ENCODE measurements around the gene KIF1A.

The KIF1A gene

DNA sequence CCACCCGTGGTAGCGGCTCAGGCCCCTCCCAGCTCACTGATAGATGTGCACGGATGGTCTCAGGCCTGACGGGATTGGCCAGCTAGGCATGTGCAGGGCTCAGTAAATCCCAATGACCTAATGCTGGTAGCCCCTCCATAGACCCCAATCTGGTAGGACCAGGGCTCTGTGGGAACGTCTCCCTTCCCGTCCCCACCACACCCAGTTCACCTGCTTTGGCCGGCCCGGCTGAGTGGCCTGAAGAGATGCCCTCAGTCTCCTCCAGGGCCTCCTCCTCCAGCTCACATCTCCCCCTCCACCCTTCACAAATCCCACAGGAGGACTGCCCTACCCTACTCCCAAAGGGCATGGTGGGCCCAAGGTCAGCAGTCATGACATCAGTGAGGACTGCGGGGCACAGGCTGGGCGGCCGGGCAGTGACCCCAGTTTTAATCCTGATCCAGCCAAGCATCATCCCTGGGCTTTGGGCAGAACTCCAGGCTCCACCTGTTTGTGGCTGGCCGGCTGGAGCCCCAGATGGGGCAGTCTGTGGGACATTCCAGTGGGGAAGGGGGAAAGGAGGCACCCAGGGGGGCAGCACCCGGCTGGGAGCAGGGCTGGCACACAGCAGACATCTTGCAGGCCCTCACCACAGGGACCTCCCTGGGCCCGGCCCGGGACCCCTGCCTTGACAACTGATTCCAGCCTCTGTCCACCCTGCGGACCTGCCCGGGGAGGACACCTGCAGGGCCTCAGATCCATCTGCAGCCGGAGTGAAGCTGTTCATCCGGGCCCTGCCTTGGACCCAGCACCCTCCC lies 2.3 kb downstream of the KIF1A start:
- no peak for DNase-seq

DNA sequence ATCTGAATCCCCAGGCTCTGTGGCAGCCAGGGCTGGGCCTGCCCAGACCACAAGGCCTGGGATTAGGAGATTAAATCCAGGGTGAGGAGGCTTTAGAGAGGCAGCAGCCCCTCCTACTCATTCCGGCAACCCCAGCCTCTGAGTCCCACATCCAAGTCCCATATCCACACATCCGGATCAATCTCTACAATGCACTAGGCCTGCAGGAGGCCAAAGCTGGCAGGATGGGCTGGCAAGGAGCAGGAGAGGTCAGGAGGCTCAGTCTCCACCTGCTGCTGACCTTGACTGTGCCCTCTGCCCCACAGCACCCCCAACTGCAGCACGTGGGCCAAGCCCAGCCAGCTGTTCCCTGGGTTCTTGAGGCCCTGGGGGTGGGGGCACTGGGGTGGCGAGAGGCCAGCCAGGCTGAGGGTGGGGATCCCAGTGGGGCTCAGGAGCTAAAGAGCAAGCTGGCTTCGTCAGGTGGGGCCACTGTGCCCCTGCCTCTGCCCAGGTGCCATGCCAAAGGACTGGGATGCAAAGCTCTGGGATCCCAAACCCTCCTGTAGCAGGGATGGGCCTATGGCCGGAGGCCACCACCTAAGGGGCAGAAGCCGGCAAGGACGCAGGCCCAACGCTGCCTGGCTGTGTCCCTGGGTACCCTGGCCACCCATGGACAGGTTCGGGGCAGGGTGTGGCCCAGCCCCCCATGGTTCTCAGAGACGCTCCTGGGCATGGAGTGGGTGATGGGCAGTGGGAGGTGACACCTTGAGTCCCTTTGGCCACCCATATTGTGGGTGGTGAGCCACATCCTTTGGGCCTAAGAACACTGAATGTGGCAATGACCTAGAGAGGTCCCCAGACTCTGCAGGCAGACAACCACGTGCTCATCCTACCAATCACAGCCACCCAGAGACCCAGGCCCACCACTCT lies 3.2 kb downstream of the KIF1A start:
- DNase-seq, result no peak

DNA sequence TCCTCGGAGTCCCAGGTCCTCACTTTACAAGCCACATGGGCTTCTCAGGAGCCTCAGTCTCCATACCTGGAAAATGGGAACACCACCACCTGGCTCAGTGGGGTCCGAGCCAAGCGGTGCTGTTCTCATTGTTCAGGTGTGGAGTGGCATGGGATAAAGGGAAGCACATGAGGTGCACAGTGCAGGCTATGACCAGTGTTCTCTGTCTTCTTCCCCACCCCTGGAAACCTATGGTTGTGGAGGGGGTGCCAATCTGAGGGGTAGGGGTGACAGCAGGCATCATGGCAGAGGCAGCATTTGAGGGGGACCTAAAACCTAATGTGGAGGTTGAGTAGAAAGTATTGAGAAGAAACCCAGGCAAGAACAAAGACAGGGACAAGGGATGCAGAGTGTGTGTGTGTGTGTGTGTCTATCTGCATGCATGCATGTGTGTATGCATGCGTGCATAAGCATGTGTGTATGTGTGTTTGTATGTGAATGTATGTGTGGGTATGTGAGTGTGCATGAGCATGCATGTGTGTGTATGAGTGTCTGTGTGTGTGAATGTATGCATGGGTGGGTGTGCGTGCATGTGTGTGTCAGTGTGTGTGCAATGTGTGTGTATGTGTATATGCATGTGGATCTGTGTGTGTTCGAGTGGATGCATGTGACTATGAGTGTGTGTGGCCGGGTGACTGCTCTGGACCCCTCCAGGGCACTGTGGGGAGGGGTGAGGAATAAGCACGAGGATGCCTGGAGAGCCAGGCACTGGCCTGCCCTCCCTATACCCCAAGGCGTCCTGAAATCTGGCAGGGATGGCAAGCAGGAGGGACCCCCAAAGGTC lies 4.0 kb downstream of the KIF1A start:
- DNase-seq, result no peak

DNA sequence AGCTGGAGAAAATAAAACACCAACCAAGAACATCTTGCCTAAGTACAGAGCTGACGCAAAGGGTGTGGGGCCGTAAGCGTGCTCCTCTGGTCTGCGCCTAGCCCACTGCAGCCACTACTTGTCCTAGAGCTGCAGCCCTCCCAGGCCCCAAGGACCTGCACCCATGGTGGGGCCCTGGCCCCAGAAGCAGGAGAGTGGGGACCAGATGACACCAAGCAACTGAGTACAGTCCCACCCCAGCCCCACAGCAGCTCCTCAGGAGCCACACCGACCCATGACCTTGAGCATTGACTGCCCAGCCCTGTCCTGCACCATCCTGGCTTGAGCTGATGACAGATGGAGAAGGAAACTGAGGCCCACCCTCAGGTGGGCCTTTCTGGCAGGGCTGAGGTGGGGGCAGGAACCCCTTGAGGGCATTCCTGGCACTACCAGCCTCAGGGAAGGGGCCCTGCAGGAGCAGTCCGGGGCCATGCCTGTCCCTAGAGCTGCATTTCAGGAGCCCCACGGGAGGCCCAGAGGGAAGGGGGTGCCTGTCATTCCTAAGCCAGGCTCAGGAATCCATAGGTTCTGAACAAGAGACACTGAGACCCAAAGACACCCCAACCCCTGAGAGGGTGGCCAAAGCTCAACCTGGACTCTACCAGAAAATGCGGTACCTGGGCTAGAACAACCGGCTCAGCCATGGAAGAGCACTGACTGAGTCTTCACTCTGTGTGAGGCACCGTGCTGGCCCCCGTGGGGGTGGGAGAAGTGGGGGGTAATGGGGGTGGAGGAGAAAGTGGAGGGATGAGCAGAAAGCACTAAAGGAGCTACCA lies 4.9 kb downstream of the KIF1A start:
- no peak for DNase-seq

DNA sequence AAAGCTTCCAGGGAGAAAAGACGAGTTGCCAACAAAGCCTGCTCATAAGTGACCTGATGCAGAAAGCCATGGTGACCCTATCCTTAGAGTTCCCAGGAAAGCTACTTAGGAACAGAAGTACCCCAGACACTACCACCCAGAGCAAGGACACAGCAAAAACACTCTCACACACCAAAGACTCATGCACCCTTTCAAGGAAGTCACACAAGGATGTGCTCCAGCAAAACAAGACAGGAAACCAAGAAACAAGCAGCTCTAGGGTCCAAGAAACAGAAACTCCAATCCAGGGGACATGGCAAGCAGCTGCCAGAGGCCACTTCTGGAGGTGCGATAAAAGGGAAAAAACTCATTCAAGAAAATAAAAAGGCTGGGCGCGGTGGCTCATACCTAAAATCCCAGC lies 5.7 kb downstream of the KIF1A start:
- DNase-seq, result no peak

DNA sequence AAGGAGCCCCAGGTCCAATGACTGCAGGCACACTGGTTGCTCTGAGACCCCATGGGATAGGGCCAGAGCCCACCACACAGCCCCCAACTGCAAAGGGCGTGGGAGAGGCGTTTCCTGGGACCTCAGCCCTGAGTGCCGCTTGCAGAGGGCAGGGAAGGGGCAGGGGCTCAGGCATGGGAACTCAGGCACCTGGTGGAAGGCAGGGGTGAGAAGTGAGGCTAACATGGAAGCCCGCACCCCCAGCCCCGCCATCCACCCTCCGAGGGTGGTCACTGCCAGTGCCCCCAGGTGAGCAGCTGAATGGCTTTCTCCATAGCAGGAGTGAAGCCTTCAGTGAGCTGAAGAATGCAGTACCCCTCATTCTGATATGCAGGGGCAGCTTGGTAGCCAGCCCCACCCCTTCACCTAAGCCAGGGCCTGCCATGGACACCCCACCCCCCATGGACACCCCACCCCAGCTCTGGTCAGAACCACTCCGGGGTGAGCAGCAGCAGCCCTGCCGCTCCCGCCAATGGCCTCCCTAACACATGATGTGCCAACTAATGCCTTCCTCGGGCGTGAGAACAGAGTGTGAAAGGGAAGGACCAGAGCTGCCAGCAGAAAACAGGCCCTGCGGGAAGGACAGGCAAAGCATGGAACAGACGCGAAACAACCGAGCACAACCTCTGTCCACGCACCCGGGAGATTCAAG lies 6.6 kb downstream of the KIF1A start:
- DNase-seq, result no peak

DNA sequence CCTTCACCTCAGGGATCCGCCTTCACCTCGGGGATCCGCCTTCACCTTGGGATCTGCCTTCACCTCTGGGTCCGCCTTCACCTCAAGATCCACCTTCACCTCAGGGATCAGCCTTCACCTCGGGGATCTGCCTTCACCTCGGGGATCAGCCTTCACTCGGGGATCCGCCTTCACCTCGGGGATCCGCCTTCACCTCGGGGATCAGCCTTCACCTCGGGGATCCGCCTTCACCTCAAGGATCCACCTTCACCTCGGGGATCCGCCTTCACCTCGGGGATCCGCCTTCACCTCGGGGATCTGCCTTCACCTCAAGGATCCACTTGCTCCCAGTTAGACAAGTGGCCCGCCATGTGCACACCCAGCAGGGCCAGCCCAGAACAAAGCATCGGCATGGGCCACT lies 7.3 kb downstream of the KIF1A start:
- DNase-seq, result no peak

DNA sequence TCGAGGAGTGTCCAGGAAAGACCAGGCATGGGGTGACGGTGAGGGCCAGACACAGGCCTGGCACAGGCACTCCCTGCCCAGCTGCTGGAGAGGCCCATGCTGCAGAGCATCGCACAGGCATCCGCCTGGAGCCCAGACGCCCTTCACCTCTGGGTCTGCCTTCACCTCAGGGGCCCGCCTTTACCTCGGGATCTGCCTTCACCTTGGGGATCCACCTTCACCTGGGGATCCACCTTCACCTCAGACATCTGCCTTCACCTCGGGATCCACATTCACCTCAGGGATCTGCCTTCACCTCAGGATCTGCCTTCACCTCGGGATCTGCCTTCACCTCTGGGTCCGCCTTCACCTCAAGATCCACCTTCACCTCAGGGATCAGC lies 7.7 kb downstream of the KIF1A start:
- no peak for DNase-seq

DNA sequence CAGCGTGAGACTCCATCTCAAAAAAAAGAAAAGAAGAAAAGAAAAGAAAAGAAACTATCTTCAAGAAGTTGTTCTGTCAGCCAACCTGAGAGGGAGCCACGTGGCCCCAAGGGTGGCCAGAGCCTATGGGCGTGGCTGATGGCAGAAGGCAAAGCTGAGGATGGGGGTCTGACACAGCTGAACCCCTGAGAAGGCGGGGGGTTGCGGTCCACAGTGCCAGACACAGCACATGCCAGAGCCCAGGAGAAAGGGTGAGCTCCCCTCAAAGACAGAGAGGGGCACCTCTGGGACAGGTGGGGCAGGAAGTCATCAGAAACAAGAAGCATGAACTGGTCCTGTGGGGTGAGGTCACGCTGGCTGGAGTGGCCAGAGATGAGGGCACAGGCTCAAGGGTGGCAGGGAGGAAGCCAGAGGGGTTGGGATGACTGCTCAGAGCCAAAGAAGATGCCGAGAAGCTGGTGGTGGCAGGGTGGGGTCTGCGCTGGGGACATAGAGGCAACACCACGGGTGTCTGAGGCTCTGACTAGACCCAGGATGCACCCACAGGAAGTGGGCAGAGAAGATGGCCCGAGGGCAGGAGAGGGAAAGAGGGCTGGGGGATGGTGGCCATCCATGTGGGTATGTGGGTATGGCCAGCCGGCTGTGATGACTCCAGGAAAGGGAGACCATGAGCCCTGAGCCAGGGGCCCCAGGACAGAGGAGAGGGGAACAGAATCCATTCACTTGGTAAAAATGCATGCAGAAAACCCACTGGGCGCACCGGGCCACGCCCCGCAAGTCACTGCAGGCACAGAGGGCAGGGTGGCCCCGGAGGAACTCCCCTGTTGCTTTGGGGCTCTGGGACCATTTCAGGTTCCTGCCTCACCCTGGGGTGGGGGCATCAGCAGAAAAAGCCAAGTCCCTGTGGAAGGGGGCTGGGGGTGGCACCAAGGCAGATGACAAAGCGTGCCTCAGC lies 8.4 kb downstream of the KIF1A start:
- DNase-seq, result no peak

DNA sequence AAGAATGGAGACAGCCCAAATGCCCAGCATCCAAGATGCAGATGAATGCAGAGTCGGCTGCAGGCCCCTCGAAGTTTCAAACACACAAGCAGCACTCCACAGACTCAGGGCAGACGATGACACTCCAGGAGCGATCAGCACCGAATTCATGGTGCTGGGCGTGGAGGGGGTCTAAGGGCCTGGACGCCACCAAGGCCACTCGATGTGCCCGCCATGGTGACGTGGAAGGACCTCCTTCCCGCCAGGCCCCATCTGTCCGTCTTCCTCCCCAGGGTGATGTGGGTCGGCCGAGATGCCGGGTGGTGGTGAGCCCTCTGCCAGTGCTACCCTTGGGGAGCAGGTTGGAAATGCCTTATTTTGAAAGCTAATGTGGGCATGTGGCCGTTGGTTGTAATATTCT lies 9.4 kb downstream of the KIF1A start:
- DNase-seq, result no peak

DNA sequence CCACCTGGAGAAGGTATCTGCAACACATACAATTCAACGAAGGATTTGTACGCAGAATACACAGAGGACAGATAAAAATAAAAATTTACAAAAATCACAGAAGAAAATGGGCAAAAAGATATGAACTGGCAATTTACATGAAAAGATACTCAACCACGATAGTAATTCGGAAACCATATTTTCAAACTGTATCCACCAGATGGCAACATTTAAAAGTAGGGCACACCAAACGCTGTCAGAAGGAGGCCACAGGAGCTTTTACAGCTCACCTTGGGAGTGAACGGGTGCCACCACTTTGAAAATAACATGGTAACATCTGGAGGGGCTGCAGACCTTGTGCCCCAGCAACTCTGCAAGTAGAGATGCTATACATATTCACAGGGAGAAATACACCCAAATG lies 9.8 kb downstream of the KIF1A start:
- DNase-seq, result no peak

DNA sequence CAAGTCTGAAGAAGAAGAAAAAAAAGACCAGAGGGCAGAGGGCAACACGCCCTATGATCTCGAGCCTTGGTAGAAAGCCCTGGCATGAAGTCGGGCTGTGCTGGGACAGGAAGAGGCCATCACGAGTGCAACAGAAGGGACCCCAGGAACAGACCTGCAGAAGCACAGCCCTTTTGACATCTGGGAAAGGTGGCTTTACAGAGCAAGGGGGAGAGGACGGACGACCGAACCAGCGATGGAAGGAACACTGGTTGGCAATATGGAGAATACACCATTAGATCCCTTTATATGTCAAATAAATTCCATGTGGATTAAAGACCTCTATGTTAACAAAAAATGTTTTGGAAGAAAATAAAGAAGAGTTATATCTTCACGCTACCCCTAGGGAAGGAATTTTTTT lies 10.7 kb downstream of the KIF1A start:
- no peak for DNase-seq

DNA sequence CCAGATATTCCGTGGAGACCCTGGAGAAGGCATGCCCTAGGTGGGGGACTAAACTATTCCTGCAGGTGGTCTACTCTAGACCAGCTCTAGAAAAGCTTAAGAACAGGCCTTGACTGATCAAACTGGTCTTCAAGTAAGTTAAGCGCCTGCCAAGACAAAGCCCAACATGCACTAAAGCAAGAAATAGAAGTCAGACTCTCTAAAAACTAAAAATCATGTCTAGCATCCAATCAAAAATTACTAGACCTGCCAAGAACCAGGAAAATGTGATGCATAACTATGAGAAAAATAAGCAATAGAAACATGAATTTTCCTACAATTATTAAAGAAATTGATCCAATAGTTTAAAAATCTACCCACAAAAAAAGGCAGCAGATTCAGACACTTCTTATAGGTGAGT lies 13.6 kb downstream of the KIF1A start:
- no peak for DNase-seq

DNA sequence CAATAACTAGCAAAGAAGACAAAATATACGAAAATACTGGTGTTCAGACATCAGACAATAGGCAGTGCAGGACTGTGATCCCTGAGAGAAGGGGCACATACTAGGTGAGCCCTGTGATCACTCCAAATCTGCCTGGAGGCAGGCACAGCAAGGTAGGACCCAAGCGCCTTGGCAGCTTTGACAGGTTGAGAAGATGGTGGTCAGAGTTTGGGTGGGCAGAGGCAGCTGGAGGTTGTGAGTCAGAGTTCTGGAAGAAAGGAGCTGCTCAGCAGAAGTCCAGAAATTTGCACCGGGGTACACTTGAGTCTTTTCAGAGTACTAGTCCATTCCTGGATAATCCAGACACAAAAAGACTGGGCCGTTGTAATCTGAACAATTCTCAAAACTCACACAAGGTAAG lies 14.0 kb downstream of the KIF1A start:
- DNase-seq, result no peak

DNA sequence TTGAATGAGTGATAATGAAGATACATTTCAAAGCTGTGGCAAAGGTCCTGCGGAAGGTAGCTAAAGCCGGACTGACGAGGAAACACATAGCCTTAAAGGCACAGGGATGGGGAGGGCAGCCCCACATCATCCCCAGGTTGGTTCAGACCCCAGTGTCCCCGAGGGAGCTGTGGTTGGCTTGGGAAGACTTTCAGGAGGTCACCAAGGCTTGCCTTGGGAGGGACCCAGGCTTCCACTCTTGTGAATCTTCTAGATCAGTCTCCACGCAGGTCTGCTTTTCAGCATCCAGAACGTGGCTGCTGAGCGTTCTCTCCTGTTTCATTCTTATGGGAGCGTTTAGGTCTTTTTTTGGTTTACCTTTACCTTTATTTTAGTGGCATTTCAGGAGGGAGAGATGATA lies 16.8 kb downstream of the KIF1A start:
- DNase-seq, result no peak

DNA sequence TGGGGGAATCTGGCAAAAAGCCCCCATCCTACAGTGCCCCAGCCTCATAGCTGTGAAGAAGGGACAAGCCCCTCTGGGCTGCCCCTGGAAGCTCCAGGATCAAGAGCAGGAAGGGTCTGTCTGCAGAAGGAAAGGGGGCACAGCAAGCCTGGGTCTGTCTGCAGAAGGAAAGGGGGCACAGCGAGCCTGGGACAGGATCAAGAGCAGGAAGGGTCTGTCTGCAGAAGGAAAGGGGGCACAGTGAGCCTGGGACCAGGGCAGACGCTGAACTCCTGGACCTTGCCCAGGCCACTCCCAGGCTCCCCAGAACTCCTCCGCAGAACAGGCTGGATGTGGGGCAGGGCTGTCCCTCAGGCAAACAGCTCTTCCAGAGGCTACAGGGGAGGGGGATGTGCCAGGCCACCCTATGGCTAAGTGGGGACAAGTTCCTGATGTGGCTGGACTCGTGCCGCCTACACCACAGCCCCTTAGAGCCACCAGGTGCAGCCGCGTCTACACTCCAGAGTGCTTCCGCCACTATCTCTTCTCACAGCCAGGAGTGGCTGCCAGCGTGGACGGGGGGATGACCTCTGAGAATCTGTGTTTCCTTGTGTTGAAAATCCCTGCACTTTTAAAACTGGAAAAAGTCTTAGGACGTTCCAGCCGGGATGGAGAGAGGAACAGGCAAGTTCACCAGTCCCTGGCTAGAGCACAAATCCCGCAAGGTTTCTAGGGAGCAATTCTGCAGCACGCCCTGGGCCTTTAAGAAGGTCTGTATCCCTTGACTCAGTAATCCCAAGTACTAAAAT lies 20.8 kb downstream of the KIF1A start:
- no peak for DNase-seq

DNA sequence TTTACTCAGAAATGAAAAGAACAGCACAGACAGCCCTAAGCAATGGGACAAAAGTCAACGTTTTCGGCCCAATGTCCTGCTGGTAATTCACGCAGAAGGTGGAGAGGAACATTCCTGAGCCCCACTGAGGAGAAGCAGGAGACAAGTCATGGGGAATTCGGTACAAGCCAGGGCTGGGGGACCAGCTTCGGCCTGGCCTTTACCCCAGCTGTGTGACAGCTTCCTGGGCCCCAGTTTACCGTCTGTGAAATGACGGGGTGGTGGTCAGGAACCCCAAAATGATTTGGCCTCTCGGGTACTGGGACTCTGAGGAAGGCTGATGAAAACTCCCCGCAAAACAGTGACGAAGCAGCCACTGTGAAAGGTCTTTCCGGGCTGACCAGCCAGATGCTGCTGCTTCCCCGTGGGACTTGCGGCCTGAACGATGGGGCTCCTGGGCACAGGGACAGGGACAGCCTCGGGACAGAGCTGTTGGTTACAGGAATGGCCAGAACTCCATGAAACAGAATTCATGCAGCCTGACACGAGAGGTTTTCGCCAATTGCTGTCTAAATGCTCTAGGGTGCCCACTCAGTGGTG lies 21.6 kb downstream of the KIF1A start:
- DNase-seq, result no peak

DNA sequence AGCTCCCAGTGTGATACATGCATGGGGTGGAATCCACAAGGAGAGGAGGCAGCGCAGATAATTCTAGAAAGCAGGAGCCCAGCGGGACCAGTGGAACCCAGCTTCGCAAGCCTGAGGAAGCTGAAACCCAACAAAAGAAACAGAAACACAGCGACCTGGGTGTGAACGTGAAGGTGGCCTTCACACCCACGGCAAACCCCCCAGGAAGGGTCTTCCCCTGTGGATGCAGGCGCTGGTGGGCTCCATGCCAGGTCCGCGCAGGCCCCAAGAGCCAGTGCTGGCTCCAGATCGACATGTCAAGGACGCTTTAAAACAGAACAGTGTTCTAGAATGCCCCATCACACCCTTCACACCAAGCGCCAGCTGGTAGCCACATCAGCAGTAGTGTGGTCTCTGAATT lies 22.1 kb downstream of the KIF1A start:
- no peak for DNase-seq

DNA sequence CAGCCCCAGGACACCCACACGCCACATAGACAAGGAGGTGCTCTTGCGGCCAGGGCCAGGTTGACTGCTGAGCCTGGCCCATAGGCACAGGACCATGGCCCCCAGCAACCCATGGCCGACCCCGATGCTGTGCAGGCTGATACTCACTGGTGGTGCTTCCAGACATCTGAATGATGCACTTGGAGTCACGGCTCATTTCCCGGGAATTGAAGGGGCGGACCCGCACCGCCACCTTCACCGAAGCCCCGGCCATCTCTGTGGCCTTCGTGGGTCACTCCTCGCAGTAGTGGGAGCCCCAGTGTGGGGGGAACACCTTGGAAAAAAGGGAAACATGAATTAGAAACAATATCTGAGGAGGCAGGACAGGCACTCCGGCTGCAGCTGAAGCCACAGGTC lies 22.5 kb downstream of the KIF1A start:
- DNase-seq, result no peak
